ENCODE data around the gene CHI3L2.

Gene CHI3L2

DNA sequence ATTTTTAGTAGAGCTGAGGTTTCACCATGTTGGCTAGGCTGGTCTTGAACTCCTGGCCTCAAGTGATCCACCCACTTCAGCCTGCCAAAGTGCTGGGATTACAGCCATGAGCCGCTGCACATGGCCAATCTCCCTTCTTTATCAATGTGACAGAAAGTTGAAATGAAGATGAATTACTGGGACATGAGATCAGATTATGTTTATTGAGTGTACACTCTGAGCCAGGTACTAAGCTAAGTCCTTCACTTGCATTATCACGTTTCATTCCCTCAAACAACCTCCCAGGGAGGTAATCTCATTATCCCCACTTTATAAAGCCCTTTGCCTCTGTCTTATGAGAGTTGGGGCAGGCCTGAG is 6.3 kb upstream of the CHI3L2 start:
- Histone ChIP-seq H3F3A (ENCODE audit: insufficient read depth, low read length) (peaks cover 28% of the 10 kb centered on the region), H3K4me2 (ENCODE audit: low read depth, low read length) (peak overlapping the region; percentile 73), H2AFZ (ENCODE audit: low read length) (no peak overlapping the region), H3K9ac (ENCODE audit: low read length) (no peak overlapping the region; the same call in 1 of the 2 replicates), H3K79me2 (ENCODE audit: low read length) (no peaks in the 10 kb centered on the region), H3K9me3 (replicated peaks; ENCODE audit: insufficient read depth, low read length) (no peaks in the 10 kb centered on the region), H3K4me3 (ENCODE audit: low read length) (no peak overlapping the region; the same call in 1 of the 2 replicates), H3K4me1 (ENCODE audit: low read length) (peaks cover 57% of the 10 kb centered on the region), H3K27ac (ENCODE audit: low read length) (peak overlapping the region; percentile 66; the same call in 1 of the 2 replicates), H4K20me1 (ENCODE audit: insufficient read depth, low read length) (no peaks in the 10 kb centered on the region), H3K27me3 (replicated peaks; ENCODE audit: insufficient read depth, low read length) (no peaks in the 10 kb centered on the region), H3K36me3 (replicated peaks; ENCODE audit: insufficient read depth, low read length) (no peaks in the 10 kb centered on the region), H3K9me2 (replicated peaks; ENCODE audit: insufficient read depth, low read length) (no peaks in the 10 kb centered on the region)
- no peak for DNase-seq
- TF ChIP-seq EZH2phosphoT487 (IDR thresholded peaks at IDR 0.05; ENCODE audit: low read length) (no peak), CTCF (IDR thresholded peaks at IDR 0.05; ENCODE audit: low read length) (no peak), EZH2 (optimal IDR thresholded peaks at IDR 0.05; ENCODE audit: low read depth, low read length) (no peak)

GRCh38 chr1:111221633-111222291 is 5.8 kb upstream of the CHI3L2 start:
- H3K9me3 ChIP-seq (replicated peaks; ENCODE audit: insufficient read depth, low read length): no peaks in the 10 kb centered on the region
- peaks cover 52% of the 10 kb centered on the region for H3K4me1 ChIP-seq (ENCODE audit: low read length)
- H3F3A ChIP-seq (ENCODE audit: insufficient read depth, low read length): peaks cover 23% of the 10 kb centered on the region
- peak overlapping the region; percentile 10; the same call in 1 of the 2 replicates for H3K9ac ChIP-seq (ENCODE audit: low read length)
- H2AFZ ChIP-seq (ENCODE audit: low read length): 0 out of 2 replicates have a peak overlapping the region, but pooled peaks have one; percentile 53
- H3K27ac ChIP-seq (ENCODE audit: low read length): peak overlapping the region; percentile 66; the same call in 1 of the 2 replicates
- DNase-seq: peak; percentile 63
- H3K9me2 ChIP-seq (replicated peaks; ENCODE audit: insufficient read depth, low read length): no peaks in the 10 kb centered on the region
- no peaks in the 10 kb centered on the region for H3K27me3 ChIP-seq (replicated peaks; ENCODE audit: insufficient read depth, low read length)
- no peak for TF ChIP-seq EZH2 (optimal IDR thresholded peaks at IDR 0.05; ENCODE audit: low read depth, low read length)
- no peak for TF ChIP-seq CTCF (IDR thresholded peaks at IDR 0.05; ENCODE audit: low read length)
- TF ChIP-seq EZH2phosphoT487 (IDR thresholded peaks at IDR 0.05; ENCODE audit: low read length): no peak
- no peaks in the 10 kb centered on the region for H4K20me1 ChIP-seq (ENCODE audit: insufficient read depth, low read length)
- H3K79me2 ChIP-seq (ENCODE audit: low read length): no peaks in the 10 kb centered on the region
- no peaks in the 10 kb centered on the region for H3K36me3 ChIP-seq (replicated peaks; ENCODE audit: insufficient read depth, low read length)
- peak overlapping the region; percentile 73 for H3K4me2 ChIP-seq (ENCODE audit: low read depth, low read length)
- H3K4me3 ChIP-seq (ENCODE audit: low read length): peak overlapping the region; percentile 33

GRCh38 chr1:111222308-111223125 is 5.0 kb upstream of the CHI3L2 start:
- Histone ChIP-seq H3K4me2 (ENCODE audit: low read depth, low read length) (peak overlapping the region; percentile 73), H3K9me3 (replicated peaks; ENCODE audit: insufficient read depth, low read length) (no peaks in the 10 kb centered on the region), H4K20me1 (ENCODE audit: insufficient read depth, low read length) (no peaks in the 10 kb centered on the region), H3K27ac (ENCODE audit: low read length) (peak overlapping the region; percentile 66; the same call in 1 of the 2 replicates), H3K27me3 (replicated peaks; ENCODE audit: insufficient read depth, low read length) (no peaks in the 10 kb centered on the region), H3K79me2 (ENCODE audit: low read length) (no peaks in the 10 kb centered on the region), H3K4me1 (ENCODE audit: low read length) (peaks cover 44% of the 10 kb centered on the region), H3K4me3 (ENCODE audit: low read length) (peak overlapping the region; percentile 33), H3F3A (ENCODE audit: insufficient read depth, low read length) (peaks cover 21% of the 10 kb centered on the region), H3K36me3 (replicated peaks; ENCODE audit: insufficient read depth, low read length) (no peaks in the 10 kb centered on the region), H3K9me2 (replicated peaks; ENCODE audit: insufficient read depth, low read length) (no peaks in the 10 kb centered on the region), H2AFZ (ENCODE audit: low read length) (0 out of 2 replicates have a peak overlapping the region, but pooled peaks have one; percentile 53), H3K9ac (ENCODE audit: low read length) (peak overlapping the region; percentile 10; the same call in 1 of the 2 replicates)
- TF ChIP-seq CTCF (IDR thresholded peaks at IDR 0.05; ENCODE audit: low read length) (peak; percentile 76), EZH2 (optimal IDR thresholded peaks at IDR 0.05; ENCODE audit: low read depth, low read length) (no peak)
- DNase-seq: peak; percentile 23
